SK-N-SH (cell line): ENCODE measurements around the gene ZNF467. TPM values are rescaled to one million over a fixed set of nuclear protein-coding genes. Genes with fewer than 3 reads are reported as not detected.

Source experiments
- CTCF ChIA-PET: fragments of 300-600, 350-600 bp; formaldehyde crosslinking; extraction: SDS; loops from one replicate; lab custom pipeline; 2021; lab: Yijun Ruan, JAX
- POLR2A ChIA-PET: fragments of 350-600 bp; sonication (Branson Sonifier 250); formaldehyde crosslinking; extraction: SDS; loops from one replicate; lab custom pipeline; 2020; ENCODE audit warnings: antibody characterized with exemption, inconsistent platforms; lab: Yijun Ruan, JAX
- DNase-seq: peaks from one replicate; pipeline ENCODE4 v3.0.0; 2012
- H2AFZ ChIP-seq: fragments of 200-600 bp; sonication (generic); 2 replicates; pipeline ENCODE4 v1.8.1; 2016; ENCODE audit warnings: antibody characterized with exemption, mild to moderate bottlenecking, low read depth
- H3F3A ChIP-seq: fragments of 200-600 bp; sonication (generic); replicated peaks from 2 replicates; pipeline ENCODE3; 2016; ENCODE audit warnings: antibody characterized with exemption, mild to moderate bottlenecking; ENCODE audit not compliant: insufficient read depth
- H3K27ac ChIP-seq, 2 experiments: fragments of 200-500 bp in 1 of 2; fragments of 200-600 bp in 1 of 2; sonication (Bioruptor generic) in 1 of 2; sonication (generic), shearing (Covaris generic) in 1 of 2; 2 replicates each; pipeline versions ENCODE4 v1.5.1 to v1.6.1; 2014 to 2016; ENCODE audit warnings: low read depth in 2 of 2, inconsistent platforms in 1 of 2, low read length in 1 of 2, mild to moderate bottlenecking in 1 of 2, mixed read lengths in 1 of 2
- H3K27me3 ChIP-seq: fragments of 200-600 bp; sonication (generic), shearing (Covaris generic); 2 replicates; pipeline ENCODE4 v1.6.1; 2016; ENCODE audit warnings: mixed run types; ENCODE audit not compliant: insufficient read depth
- H3K36me3 ChIP-seq, 2 experiments: fragments of 200-500 bp in 1 of 2; fragments of 200-600 bp in 1 of 2; sonication (Bioruptor generic) in 1 of 2; sonication (generic) in 1 of 2; replicated peaks in 1 of 2; 2 replicates each; pipeline versions ENCODE3 to v1.5.1; 2014 to 2016; ENCODE audit warnings: low read length in 1 of 2, mild to moderate bottlenecking in 1 of 2; ENCODE audit not compliant: insufficient read depth in 2 of 2, control insufficient read depth in 1 of 2
- H3K4me1 ChIP-seq, 2 experiments: fragments of 200-500 bp in 1 of 2; fragments of 200-600 bp in 1 of 2; sonication (Bioruptor generic) in 1 of 2; sonication (generic), shearing (Covaris generic) in 1 of 2; 2 replicates each; pipeline versions ENCODE4 v1.5.1 to v1.6.1; 2014 to 2016; ENCODE audit warnings: low read depth in 1 of 2, low read length in 1 of 2, mixed run types in 1 of 2; ENCODE audit not compliant: insufficient read depth in 2 of 2, control insufficient read depth in 1 of 2
- H3K4me2 ChIP-seq: fragments of 200-600 bp; sonication (generic), shearing (Covaris generic); 2 replicates; pipeline ENCODE4 v1.6.1; 2017; ENCODE audit warnings: mixed run types
- H3K4me3 ChIP-seq, 2 experiments: fragments of 200-500 bp in 1 of 2; fragments of 200-600 bp in 1 of 2; sonication (Bioruptor generic) in 1 of 2; sonication (generic), shearing (Covaris generic) in 1 of 2; 2 replicates each; pipeline versions ENCODE4 v1.5.1 to v1.8.1; 2014 to 2016; ENCODE audit warnings: low read depth in 2 of 2, inconsistent platforms in 1 of 2, low read length in 1 of 2, mild to moderate bottlenecking in 1 of 2, mixed read lengths in 1 of 2, moderate library complexity in 1 of 2
- H3K79me2 ChIP-seq: fragments of 200-600 bp; sonication (generic); 2 replicates; pipeline ENCODE4 v1.8.1; 2017; ENCODE audit warnings: mild to moderate bottlenecking; ENCODE audit not compliant: insufficient read depth
- H3K9ac ChIP-seq: fragments of 200-600 bp; sonication (generic); 2 replicates; pipeline ENCODE4 v1.6.1; 2017; ENCODE audit warnings: mixed run types
- H3K9me2 ChIP-seq: fragments of 200-600 bp; sonication (generic); 2 replicates; pipeline ENCODE4 v1.6.1; 2017; ENCODE audit warnings: mixed run types
- H3K9me3 ChIP-seq: fragments of 200-600 bp; sonication (generic); 2 replicates; pipeline ENCODE4 v1.6.1; 2017; ENCODE audit warnings: mixed run types, mild to moderate bottlenecking, moderate library complexity
- H4K20me1 ChIP-seq: fragments of 200-600 bp; sonication (generic); 2 replicates; pipeline ENCODE4 v1.6.1; 2017; ENCODE audit warnings: mild to moderate bottlenecking, mixed run types; ENCODE audit not compliant: insufficient read depth
- CHD2 ChIP-seq: fragments of 150-350 bp; IDR thresholded peaks from 2 replicates; pipeline ENCODE4 v1.6.1; 2018; ENCODE audit warnings: low read length; ENCODE audit not compliant: partially characterized antibody
- CTCF ChIP-seq: fragments of 200-600 bp; sonication (generic); IDR thresholded peaks from 2 replicates; pipeline ENCODE4 v1.6.1; 2017; ENCODE audit warnings: antibody characterized with exemption, mild to moderate bottlenecking, moderate library complexity
- EP300 ChIP-seq, 2 experiments: IDR thresholded peaks; 2 replicates each; pipeline versions ENCODE4 v1.4.0 to v1.6.1; 2012; ENCODE audit warnings: borderline replicate concordance in 1 of 2, low read depth in 1 of 2, low read length in 1 of 2
- EZH2phosphoT487 ChIP-seq: fragments of 200-600 bp; sonication (generic); IDR thresholded peaks from 2 replicates; pipeline ENCODE4 v1.6.1; 2017; ENCODE audit warnings: low read depth, mixed run types, mild to moderate bottlenecking, antibody characterized with exemption, moderate library complexity, borderline replicate concordance
- FOSL2 ChIP-seq: IDR thresholded peaks from 2 replicates; pipeline ENCODE4 v1.4.0; 2012; ENCODE audit warnings: low read depth, mild to moderate bottlenecking, moderate library complexity, borderline replicate concordance
- FOXJ3 ChIP-seq: sonication (generic); formaldehyde crosslinking; IDR thresholded peaks from 2 replicates; pipeline ENCODE4 v1.5.1; 2020; ENCODE audit warnings: mild to moderate bottlenecking, missing genetic modification reagents
- IRF3 ChIP-seq: fragments of 150-350 bp; IDR thresholded peaks from 2 replicates; pipeline ENCODE4 v1.6.1; 2016; ENCODE audit warnings: mild to moderate bottlenecking, low read depth, low read length
- JUND ChIP-seq: IDR thresholded peaks from 2 replicates; pipeline ENCODE4 v1.4.0; 2012
- MEF2A ChIP-seq: IDR thresholded peaks from 2 replicates; pipeline ENCODE4 v1.4.0; 2012; ENCODE audit warnings: low read depth, borderline replicate concordance
- NFIC ChIP-seq: IDR thresholded peaks from 2 replicates; pipeline ENCODE4 v1.4.0; 2012; ENCODE audit warnings: borderline replicate concordance
- POLR2AphosphoS5 ChIP-seq: IDR thresholded peaks from 2 replicates; pipeline ENCODE4 v1.6.1; 2012; ENCODE audit warnings: low read depth, low read length
- RAD21 ChIP-seq: IDR thresholded peaks from 2 replicates; pipeline ENCODE4 v1.6.1; 2012; ENCODE audit warnings: mild to moderate bottlenecking, low read length
- RCOR1 ChIP-seq: fragments of 150-350 bp; IDR thresholded peaks from 2 replicates; pipeline ENCODE4 v1.6.1; 2017; ENCODE audit warnings: antibody characterized with exemption, low read length
- RXRA ChIP-seq: IDR thresholded peaks from 2 replicates; pipeline ENCODE4 v1.4.0; 2012; ENCODE audit warnings: low read depth, mild to moderate bottlenecking, borderline replicate concordance
- SMC3 ChIP-seq: IDR thresholded peaks from 2 replicates; pipeline ENCODE4 v1.6.1; 2012; ENCODE audit warnings: low read depth, low read length, improper control_type of control experiment
- TCF12 ChIP-seq: IDR thresholded peaks from 2 replicates; pipeline ENCODE4 v1.4.0; 2012
- USF2 ChIP-seq: fragments of 150-350 bp; IDR thresholded peaks from 2 replicates; pipeline ENCODE4 v1.6.1; 2017; ENCODE audit warnings: antibody characterized with exemption, low read length, low read depth, borderline replicate concordance
- YY1 ChIP-seq: IDR thresholded peaks from 2 replicates; pipeline ENCODE4 v1.4.0; 2012; ENCODE audit warnings: low read depth, mild to moderate bottlenecking
- WGBS: methylation state at CpG from one replicate; pipeline ENCODE4 v1.1.6; 2017; ENCODE audit warnings: low lambda C conversion rate; 5-methylcytosine and 5-hydroxymethylcytosine counted together
- polyA plus RNA-seq, 3 experiments: library from polyadenylated mRNA; depleted of rRNA; stranded (reverse); fragments of >200 nt; gene quantifications; 2 replicates each; pipeline ENCODE4 v1.2.3, GENCODE V29; 2012
- TF ChIP-seq, protein P1 (sequence below): IDR thresholded peaks from 2 replicates; pipeline ENCODE4 v1.4.0; 2012; ENCODE audit warnings: low read depth
- TF ChIP-seq, protein P2 (sequence below): IDR thresholded peaks from 2 replicates; pipeline ENCODE4 v1.4.0; 2012; ENCODE audit warnings: low read depth, borderline replicate concordance

ZNF467 gene
- polyA plus RNA-seq, 1 of the 3 experiments (the other 2 are of a cell fraction): 4.1 TPM

DNA sequence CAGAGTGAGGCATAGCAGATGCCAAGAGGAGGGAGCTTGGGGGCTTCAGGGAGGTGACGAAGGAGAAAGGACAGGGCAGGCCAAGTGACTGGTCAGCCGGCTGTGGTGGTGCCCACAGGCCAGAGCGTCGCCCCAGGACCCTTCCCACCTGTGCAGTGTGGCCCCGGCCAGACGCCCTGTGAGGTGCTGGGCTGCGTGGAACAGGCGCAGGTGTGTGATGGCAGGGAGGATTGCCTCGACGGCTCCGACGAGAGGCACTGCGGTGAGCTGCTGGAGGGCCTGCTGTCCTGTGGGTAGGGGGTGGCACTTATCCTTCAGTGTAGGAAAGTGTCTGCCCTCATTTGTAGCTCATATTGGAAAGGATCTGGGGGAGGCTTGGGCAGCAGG, 26.8 kb upstream of the ZNF467 start:
- Histone ChIP-seq H3K27ac (no peak overlapping the region), H3K27me3 (peaks cover 7% of the 10 kb centered on the region), H2AFZ (no peak overlapping the region), H3F3A (no peaks in the 10 kb centered on the region), H3K36me3 (no peaks in the 10 kb centered on the region), H3K9ac (no peak overlapping the region), H4K20me1 (no peaks in the 10 kb centered on the region), H3K4me2 (no peak overlapping the region), H3K9me2 (no peaks in the 10 kb centered on the region), H3K4me3 (no peak overlapping the region), H3K79me2 (no peaks in the 10 kb centered on the region), H3K9me3 (no peaks in the 10 kb centered on the region), H3K4me1 (no peaks in the 10 kb centered on the region)
- TF ChIP-seq USF2 (no peak), TCF12 (no peak), SMC3 (no peak), CHD2 (no peak), JUND (no peak), RXRA (no peak), NFIC (no peak), RCOR1 (no peak), FOXJ3 (CRISPR knock-in tag) (no peak), EZH2phosphoT487 (no peak), POLR2AphosphoS5 (no peak), YY1 (no peak)
- TF ChIP-seq, protein P1, sequence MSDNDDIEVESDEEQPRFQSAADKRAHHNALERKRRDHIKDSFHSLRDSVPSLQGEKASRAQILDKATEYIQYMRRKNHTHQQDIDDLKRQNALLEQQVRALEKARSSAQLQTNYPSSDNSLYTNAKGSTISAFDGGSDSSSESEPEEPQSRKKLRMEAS: no peak
- TF ChIP-seq, protein P2, sequence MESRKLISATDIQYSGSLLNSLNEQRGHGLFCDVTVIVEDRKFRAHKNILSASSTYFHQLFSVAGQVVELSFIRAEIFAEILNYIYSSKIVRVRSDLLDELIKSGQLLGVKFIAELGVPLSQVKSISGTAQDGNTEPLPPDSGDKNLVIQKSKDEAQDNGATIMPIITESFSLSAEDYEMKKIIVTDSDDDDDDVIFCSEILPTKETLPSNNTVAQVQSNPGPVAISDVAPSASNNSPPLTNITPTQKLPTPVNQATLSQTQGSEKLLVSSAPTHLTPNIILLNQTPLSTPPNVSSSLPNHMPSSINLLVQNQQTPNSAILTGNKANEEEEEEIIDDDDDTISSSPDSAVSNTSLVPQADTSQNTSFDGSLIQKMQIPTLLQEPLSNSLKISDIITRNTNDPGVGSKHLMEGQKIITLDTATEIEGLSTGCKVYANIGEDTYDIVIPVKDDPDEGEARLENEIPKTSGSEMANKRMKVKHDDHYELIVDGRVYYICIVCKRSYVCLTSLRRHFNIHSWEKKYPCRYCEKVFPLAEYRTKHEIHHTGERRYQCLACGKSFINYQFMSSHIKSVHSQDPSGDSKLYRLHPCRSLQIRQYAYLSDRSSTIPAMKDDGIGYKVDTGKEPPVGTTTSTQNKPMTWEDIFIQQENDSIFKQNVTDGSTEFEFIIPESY: no peak
- POLR2A ChIA-PET: interaction anchor here (0.7 kb wide), 1 partner anchor 15 kb away, joined by 3 read pairs; no protein-coding TSS in a partner anchor
- no peak for DNase-seq
- WGBS: 83% methylated on average over 13 of the region's 13 CpGs
- CTCF ChIA-PET: interaction anchor here (0.5 to 16.9 kb wide), 16 partner anchors 8 to 925 kb away, joined by 3 to 189 read pairs (median 5); no protein-coding TSS in a partner anchor

- H3F3A ChIP-seq: no peaks in the 10 kb centered on the region
- H3K4me1 ChIP-seq: peaks cover 0 to 4% of the 10 kb centered on the region in 2 experiments; a peak in 1 of 4 replicates
- H3K9me2 ChIP-seq: no peaks in the 10 kb centered on the region
- DNase-seq: peak; percentile 75
- H3K4me3 ChIP-seq: no peak overlapping the region
- no peaks in the 10 kb centered on the region for H3K79me2 ChIP-seq
- H3K27me3 ChIP-seq: peaks cover 5% of the 10 kb centered on the region; the same call in 1 of the 2 replicates
- 55% methylated on average over 8 of the region's 8 CpGs for WGBS
- H4K20me1 ChIP-seq: no peaks in the 10 kb centered on the region
- H3K36me3 ChIP-seq: no peaks in the 10 kb centered on the region
- no peak overlapping the region for H3K4me2 ChIP-seq
- H3K27ac ChIP-seq: no peak overlapping the region
- H3K9ac ChIP-seq: no peak overlapping the region
- no peaks in the 10 kb centered on the region for H3K9me3 ChIP-seq
- POLR2A ChIA-PET: no interaction called here
- CTCF ChIA-PET: interaction anchor here (0.8 to 16.9 kb wide), 18 partner anchors 9 to 489 kb away, joined by 3 to 189 read pairs (median 5); no protein-coding TSS in a partner anchor
- H2AFZ ChIP-seq: no peak overlapping the region
- no peak for TF ChIP-seq NFIC
- no peak for TF ChIP-seq MEF2A
- TF ChIP-seq RAD21: peak; percentile 57
- no peak for TF ChIP-seq FOXJ3 (CRISPR knock-in tag)
- peak; percentile 10; the same call in 1 of the 2 replicates for TF ChIP-seq SMC3
- TF ChIP-seq CTCF: peak; percentile 49
- TF ChIP-seq CHD2: no peak
- no peak for TF ChIP-seq IRF3
- TF ChIP-seq EP300 (IDR thresholded peaks at IDR 0.05; ENCODE audit: borderline replicate concordance in 1 of 2, low read depth in 1 of 2, low read length in 1 of 2): no peak
- TF ChIP-seq FOSL2: no peak
- TF ChIP-seq, protein P1: no peak
Observed at GRCh38 chr7:149799397-149800168, 26.2 kb upstream of the ZNF467 start.
